GM13977 (cell line): Measurements from ENCODE around the gene USP44.

ENCODE experiments used
- DNase-seq: peaks from one replicate; pipeline ENCODE4 v3.0.0; 2012; ENCODE audit warnings: low spot score
- in situ Hi-C: fragments of 300-500 bp; cut with MboI; formaldehyde crosslinking; loops from one replicate; pipeline ENCODE4 v1.12.0; 2022; ENCODE audit warnings: low sequenced_read_pairs, low pct_unique_long_range_greater_than_20kb, mixed read lengths, inconsistent platforms; ENCODE audit not compliant: unreplicated experiment
- TF ChIP-seq, protein P1 (sequence below): IDR thresholded peaks from 2 replicates; pipeline ENCODE4 v1.5.1; 2012; ENCODE audit warnings: mild to moderate bottlenecking, control low read depth; ENCODE audit not compliant: insufficient read depth; ENCODE audit errors: extremely low read depth, missing control alignments

USP44 gene

DNA sequence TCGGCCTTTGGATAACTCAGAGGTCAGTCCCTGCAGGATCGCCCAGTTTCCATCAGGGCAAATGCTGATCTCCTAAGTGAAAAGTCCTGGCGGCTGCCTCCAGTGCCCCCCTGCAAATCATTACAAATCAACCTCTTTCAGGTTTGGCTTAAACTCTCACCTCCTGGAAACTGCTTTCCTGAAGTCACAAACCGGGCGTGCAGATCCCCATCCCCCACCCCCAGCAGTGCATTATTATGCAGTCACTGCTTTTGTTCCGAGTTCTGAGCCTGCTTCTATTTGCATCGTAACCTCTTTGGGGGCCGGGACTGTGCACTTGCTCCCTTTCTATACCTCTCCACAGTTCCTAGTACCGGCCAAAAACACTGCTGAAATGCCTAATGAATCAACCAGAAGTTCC is at the start of gene USP44:
Gene USP44, minus strand, starts transcription at position 172 of the 400 bp plus-strand sequence. CDS start 17,220 bp downstream, outside the sequence.
- TF ChIP-seq, protein P1, sequence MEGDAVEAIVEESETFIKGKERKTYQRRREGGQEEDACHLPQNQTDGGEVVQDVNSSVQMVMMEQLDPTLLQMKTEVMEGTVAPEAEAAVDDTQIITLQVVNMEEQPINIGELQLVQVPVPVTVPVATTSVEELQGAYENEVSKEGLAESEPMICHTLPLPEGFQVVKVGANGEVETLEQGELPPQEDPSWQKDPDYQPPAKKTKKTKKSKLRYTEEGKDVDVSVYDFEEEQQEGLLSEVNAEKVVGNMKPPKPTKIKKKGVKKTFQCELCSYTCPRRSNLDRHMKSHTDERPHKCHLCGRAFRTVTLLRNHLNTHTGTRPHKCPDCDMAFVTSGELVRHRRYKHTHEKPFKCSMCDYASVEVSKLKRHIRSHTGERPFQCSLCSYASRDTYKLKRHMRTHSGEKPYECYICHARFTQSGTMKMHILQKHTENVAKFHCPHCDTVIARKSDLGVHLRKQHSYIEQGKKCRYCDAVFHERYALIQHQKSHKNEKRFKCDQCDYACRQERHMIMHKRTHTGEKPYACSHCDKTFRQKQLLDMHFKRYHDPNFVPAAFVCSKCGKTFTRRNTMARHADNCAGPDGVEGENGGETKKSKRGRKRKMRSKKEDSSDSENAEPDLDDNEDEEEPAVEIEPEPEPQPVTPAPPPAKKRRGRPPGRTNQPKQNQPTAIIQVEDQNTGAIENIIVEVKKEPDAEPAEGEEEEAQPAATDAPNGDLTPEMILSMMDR = no peak
- in situ Hi-C loops = no loop called here
- DNase-seq = no peak

DNA sequence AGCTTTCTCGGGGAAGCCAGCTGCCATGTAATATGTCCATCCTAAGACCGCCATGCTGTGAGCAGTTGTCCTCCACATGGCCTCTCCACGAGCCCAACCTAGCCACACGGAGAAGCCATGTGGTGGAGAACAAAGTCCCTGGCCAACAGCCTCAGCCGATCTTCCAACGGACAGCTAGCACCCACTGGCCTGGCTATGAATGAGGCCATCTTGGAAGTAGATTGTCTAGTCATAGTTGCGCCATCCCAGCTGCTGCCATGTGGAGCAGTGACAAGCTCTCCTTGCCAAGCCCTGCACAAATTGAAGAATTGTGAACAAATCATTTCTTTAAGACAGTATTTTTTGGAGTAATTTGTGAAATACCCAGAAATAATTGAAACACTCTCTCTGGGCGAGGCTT is 49.3 kb upstream of the USP44 start:
- in situ Hi-C loops = no loop called here
- TF ChIP-seq, protein P1 = no peak
- DNase-seq = no peak

DNA sequence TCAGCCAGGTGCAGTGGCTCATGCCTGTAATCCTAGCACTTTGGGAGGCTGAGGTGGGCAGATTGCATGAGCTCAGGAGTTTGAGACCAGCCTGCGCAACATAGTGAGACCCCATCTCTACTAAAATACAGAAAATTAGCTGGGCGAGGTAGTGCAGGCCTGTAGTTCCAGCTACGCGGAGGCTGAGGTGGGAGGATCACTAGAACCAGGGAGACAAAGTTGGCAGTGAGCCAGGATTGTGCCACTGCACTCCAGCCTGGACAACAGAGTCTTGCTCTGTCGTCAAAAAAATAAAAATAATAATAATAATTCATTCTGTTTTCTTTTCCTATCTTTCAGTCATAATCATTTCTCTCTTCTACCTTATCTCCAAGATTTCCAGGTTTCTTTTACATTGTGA is 48.6 kb upstream of the USP44 start:
- in situ Hi-C loops = no loop called here
- TF ChIP-seq, protein P1 = no peak
- DNase-seq = no peak

DNA sequence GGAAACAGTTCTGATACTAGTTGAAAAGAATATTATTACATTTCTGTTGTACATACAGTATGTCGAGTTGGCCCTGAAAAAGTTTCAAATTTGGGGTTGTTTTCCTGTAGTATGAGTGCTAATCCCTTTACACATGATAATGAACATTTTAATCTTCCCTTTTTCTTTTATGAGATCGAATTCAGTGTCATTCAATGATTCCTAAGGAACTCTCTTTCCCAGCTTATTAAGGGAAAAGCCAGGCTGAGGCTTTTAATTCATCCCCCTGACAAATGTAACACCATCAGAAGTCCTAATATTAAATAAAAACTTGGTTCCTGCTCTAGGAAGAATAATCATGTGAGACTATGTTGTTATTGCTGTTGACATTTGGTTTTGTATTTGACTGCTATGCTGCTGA is 42.9 kb upstream of the USP44 start:
- TF ChIP-seq, protein P1 = no peak
- in situ Hi-C loops = no loop called here

DNA sequence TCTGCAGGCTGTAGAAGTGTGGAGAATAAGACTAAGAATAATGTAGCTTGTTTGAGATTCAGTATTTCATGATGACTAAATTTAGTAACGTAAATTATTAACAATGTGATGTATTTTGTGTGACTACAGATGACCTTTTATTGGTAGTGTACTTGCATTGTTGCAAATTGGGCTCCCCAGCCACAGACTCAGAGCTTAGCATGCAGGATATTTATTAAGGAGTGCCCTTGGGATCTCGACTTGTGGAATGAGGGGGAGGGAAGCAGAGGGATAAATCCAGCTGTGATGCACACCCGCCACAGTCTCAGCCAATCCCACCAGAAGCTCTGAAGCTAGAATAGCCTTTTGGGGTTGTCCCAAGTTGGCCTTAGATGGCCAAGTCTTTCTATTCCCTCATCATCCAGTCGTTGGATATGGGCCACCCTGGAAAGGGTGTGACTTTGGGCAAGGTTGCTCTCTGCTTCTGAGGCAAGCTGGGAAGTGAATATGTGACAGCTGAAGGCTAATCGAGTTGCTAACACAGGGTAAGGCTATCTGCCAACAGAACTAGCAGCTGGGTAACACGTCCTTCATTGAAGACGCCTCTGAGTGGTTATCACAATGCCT is 42.1 kb upstream of the USP44 start:
- in situ Hi-C loops = no loop called here
- no peak for DNase-seq
- TF ChIP-seq, protein P1 = no peak

More for the DNA sequence above, 42.9 kb upstream of the USP44 start:
- no peak for DNase-seq

DNA sequence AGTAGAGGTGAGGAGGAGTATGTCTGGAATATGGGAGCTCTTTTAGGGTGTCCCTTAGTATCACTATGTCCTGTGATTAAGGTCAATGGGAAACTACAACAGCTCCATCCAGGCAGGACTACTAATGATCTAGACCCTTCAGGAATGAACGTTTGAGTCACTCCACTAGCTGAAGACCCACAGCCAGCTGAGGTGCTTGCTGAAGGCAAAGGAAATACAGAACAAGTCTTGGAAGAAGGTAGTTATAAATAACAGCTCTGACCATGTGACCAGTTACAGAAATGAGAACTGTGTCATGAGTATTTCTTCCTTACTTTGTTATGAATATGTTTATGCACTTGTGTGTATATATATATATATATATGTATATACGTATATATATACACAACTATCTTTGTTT is 40.5 kb upstream of the USP44 start:
- TF ChIP-seq, protein P1 = no peak
- DNase-seq = no peak
- in situ Hi-C loops = no loop called here
